ENCODE results near the gene CPA5.

GRCh38 chr7:130297628-130298543, 46.7 kb upstream of the CPA5 start:
- TF ChIP-seq, protein P1, sequence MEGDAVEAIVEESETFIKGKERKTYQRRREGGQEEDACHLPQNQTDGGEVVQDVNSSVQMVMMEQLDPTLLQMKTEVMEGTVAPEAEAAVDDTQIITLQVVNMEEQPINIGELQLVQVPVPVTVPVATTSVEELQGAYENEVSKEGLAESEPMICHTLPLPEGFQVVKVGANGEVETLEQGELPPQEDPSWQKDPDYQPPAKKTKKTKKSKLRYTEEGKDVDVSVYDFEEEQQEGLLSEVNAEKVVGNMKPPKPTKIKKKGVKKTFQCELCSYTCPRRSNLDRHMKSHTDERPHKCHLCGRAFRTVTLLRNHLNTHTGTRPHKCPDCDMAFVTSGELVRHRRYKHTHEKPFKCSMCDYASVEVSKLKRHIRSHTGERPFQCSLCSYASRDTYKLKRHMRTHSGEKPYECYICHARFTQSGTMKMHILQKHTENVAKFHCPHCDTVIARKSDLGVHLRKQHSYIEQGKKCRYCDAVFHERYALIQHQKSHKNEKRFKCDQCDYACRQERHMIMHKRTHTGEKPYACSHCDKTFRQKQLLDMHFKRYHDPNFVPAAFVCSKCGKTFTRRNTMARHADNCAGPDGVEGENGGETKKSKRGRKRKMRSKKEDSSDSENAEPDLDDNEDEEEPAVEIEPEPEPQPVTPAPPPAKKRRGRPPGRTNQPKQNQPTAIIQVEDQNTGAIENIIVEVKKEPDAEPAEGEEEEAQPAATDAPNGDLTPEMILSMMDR (IDR thresholded peaks at IDR 0.05): no peak
- no peak for TF ChIP-seq ZNF121 (CRISPR knock-in tag; IDR thresholded peaks at IDR 0.05)
- no peak for TF ChIP-seq ATF2 (CRISPR knock-in tag; IDR thresholded peaks at IDR 0.05; ENCODE audit: borderline replicate concordance, low read depth)
- TF ChIP-seq CREB1 (CRISPR knock-in tag; IDR thresholded peaks at IDR 0.05): no peak
- no peak for TF ChIP-seq JUN (CRISPR knock-in tag; IDR thresholded peaks at IDR 0.05)
- TF ChIP-seq, protein P2, sequence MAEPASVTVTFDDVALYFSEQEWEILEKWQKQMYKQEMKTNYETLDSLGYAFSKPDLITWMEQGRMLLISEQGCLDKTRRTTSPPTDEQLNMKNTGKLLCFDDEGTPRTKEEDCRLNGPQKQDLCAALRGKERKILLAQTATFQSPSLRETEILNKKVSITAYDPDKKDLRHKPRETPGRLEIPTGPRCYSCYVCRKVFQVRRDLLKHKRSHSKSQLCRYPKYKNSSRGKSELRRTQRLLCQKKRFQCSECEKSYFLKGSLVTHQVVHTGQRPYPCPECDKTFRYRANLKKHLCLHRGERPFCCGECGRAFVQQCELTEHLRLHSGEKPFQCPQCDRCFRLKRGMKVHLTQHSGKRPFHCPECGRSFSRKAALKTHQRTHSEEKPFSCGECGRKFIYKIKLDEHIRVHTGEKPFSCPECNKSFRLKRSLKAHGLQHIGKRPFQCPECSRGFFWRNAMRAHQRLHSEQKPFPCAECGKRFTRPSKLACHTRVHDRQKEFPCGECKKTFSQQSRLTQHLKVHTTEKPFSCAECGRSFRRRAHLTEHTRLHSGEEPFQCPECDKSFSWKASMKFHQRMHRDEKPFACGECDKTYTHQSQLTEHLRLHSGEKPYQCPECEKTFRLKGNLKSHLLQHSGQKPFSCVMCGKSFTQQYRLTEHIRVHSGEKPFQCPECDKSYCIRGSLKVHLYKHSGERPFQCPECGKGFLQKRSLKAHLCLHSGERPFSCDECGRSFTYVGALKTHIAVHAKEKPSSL (CRISPR knock-in tag; conservative IDR thresholded peaks at IDR 0.05): no peak
- no peak for TF ChIP-seq ATF6 (CRISPR knock-in tag; IDR thresholded peaks at IDR 0.05)
- TF ChIP-seq KAT7 (CRISPR knock-in tag; IDR thresholded peaks at IDR 0.05; ENCODE audit: borderline replicate concordance): no peak
- no peak for TF ChIP-seq SOX15 (CRISPR knock-in tag; IDR thresholded peaks at IDR 0.05)
- TF ChIP-seq SMAD4 (CRISPR knock-in tag; IDR thresholded peaks at IDR 0.05): no peak
- TF ChIP-seq, protein P3, sequence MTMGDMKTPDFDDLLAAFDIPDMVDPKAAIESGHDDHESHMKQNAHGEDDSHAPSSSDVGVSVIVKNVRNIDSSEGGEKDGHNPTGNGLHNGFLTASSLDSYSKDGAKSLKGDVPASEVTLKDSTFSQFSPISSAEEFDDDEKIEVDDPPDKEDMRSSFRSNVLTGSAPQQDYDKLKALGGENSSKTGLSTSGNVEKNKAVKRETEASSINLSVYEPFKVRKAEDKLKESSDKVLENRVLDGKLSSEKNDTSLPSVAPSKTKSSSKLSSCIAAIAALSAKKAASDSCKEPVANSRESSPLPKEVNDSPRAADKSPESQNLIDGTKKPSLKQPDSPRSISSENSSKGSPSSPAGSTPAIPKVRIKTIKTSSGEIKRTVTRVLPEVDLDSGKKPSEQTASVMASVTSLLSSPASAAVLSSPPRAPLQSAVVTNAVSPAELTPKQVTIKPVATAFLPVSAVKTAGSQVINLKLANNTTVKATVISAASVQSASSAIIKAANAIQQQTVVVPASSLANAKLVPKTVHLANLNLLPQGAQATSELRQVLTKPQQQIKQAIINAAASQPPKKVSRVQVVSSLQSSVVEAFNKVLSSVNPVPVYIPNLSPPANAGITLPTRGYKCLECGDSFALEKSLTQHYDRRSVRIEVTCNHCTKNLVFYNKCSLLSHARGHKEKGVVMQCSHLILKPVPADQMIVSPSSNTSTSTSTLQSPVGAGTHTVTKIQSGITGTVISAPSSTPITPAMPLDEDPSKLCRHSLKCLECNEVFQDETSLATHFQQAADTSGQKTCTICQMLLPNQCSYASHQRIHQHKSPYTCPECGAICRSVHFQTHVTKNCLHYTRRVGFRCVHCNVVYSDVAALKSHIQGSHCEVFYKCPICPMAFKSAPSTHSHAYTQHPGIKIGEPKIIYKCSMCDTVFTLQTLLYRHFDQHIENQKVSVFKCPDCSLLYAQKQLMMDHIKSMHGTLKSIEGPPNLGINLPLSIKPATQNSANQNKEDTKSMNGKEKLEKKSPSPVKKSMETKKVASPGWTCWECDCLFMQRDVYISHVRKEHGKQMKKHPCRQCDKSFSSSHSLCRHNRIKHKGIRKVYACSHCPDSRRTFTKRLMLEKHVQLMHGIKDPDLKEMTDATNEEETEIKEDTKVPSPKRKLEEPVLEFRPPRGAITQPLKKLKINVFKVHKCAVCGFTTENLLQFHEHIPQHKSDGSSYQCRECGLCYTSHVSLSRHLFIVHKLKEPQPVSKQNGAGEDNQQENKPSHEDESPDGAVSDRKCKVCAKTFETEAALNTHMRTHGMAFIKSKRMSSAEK (CRISPR knock-in tag; IDR thresholded peaks at IDR 0.05; ENCODE audit: borderline replicate concordance): no peak
